HG02852 (cell line): ENCODE results near the gene ARID1B.

ENCODE experiments used
- ATAC-seq: cut with Tn5 transposase; IDR thresholded peaks from one replicate; pipeline ENCODE4 v1.9.1; 2021; ENCODE audit warnings: mild to moderate bottlenecking, moderate library complexity; ENCODE audit not compliant: unreplicated experiment

The ARID1B gene

DNA sequence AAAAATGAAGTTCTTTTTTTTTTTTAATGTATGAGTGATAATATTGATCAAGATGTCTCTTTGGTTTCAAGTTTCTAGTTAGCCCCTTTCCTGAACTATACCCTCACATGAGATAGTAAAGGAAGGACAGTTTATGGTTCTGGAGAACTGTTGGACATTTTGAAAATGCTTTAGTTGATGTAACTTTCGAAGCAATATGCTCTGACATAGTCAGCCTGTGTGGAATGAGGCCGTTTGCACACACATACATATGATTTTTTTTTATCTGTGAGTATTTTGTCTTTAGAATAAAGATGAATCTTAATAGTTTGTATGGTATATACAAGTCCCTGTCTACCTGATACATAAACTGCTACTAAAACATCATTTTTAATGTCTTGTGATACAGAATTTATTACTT, 177.0 kb downstream of the ARID1B start:
- no peak for ATAC-seq

DNA sequence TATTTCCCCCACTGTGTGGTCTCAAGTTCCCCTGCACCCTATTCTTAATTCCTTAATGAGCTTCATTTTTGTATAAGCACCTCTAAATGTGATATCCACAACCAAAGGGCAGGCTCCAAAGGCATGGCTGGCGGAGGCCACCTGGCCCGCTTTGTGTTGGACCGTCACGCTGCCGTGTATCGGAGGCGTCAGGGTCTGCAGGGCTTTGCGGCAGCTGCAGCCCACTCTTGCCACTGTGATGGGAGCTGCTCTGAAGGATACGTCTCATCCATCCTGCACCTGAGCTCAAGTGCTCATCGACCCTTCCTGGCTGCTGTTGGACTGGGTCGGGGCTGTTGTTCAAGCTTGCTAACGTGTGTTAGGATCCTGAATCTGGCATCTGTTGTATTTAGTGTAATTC, 177.6 kb downstream of the ARID1B start:
- ATAC-seq = no peak

DNA sequence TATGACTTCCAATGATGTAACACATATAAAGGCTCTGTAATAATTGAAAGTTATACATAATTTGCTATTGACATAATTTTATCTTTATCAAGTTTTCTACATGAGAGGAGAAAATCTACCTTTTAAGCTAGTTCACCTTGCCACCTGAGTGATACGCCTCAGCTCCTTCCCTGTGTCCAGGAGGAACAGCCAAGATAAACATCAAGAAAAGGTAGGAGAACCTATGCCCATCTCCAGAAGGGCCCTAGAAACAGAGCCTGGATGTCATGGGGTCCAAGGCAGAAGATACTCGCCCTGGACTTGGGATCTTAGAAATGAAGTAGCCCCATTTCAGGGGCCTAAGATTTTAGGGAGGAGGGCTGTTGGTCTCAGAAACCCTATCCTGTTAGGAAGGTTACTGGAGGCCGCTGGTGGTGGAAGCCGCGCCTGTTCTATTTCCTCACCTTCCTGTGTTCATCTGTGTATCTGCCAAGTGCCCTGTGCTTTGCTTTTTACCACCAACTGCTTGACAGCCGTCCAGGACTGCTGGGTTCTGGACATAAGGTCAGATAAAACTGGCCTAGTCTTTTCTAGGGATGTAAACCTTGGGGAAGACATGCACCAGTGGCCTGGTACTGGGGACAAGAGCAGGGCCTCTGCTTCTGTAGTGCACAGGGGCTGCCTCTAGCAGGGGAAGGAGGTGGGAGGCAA, 178.5 kb downstream of the ARID1B start:
- ATAC-seq = no peak

DNA sequence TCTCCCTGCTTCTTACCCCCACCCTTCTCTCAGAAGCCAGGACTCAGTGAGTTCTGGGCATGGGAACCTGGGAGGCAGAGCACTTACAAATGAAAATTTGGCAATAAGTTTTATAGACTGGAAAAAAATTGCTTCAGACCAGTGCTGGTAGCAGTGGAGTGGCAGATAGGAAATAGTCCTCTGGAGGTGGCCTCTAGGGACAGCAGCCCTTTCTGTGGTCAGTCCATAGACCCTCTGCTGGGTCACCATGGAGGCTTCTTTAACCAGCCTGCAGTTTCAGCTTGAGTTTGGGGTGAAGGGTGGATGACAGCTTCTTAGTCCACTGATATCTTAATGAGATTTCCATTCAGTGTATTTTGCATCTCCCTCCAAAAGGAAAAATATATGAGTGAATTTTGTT, 179.1 kb downstream of the ARID1B start:
- no peak for ATAC-seq

DNA sequence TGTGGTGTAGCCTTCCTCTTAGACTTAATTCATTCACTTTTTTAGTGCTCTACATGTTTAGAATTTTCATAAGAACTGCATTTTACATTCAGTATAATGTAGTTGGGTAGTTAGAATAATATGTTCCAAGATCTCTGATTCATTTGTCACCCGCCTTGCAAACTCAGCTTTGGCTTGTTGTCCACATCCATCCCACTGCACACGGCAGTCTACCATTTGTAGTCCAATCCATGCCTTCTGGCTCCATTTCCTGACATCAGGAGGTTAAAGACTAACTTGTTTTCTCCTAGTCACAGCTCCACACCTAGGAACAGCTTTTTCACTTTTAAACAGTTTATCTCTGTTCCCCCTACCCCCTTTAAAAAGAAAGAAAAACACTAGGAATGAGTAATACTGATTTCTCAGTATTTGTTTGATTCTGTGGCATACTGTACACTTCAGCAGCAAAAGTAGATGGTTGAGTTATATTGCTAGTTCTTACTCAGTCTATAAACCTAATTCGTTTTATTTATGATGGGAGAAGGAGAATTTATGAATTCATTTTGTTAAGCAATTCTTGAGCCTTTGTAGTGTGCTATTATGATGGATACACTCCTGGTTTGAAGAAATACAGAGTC, 180.9 kb downstream of the ARID1B start:
- peak; percentile 78 for ATAC-seq

DNA sequence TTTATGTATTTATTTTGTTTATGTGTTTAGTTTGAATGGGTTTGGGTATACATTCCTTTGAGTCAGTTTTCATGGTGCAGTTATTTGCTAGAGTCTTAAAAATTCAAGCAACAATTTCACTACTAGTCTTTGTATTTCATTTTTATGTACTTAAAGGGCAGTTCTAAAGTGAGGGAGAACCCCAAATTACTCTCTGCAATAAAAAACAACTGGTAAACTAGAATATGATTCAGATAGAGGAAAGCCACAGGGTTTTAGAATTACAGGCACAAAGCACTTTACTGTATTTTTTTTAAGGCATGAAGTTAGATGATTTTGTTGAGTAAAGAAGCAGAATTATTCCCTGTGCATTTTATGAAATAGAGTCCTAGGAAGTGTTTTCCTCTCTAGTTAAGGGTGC, 183.3 kb downstream of the ARID1B start:
- ATAC-seq = no peak

DNA sequence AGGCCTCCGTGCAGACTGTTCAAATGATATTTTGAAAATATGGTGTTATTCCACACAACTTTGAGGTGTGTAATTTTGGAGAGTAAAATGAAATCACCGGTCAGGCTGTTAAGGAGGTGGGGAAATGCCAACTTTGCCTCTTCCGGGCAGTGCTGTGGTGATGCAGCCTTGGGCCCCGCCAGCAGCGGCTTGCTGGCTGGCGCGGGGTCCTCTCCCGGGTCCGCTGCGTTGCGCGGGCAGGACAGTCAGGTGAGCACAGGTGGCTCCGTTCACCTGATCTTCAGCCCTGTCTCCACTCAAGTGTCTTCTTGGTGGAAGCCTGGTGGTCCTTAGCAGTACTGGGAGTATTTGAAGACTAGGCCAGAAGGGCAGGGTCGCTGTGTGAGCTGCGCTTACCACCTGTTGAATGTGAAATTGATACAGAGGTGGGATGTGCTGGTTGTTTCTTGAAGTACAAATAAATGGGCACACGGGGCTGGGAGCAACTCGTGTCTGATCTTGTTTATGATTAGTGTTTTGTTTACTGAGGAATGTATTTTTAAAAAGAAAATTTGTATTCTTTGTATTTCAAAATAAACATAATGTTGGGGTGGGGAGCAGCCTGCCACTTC, 184.2 kb downstream of the ARID1B start:
- ATAC-seq = no peak

DNA sequence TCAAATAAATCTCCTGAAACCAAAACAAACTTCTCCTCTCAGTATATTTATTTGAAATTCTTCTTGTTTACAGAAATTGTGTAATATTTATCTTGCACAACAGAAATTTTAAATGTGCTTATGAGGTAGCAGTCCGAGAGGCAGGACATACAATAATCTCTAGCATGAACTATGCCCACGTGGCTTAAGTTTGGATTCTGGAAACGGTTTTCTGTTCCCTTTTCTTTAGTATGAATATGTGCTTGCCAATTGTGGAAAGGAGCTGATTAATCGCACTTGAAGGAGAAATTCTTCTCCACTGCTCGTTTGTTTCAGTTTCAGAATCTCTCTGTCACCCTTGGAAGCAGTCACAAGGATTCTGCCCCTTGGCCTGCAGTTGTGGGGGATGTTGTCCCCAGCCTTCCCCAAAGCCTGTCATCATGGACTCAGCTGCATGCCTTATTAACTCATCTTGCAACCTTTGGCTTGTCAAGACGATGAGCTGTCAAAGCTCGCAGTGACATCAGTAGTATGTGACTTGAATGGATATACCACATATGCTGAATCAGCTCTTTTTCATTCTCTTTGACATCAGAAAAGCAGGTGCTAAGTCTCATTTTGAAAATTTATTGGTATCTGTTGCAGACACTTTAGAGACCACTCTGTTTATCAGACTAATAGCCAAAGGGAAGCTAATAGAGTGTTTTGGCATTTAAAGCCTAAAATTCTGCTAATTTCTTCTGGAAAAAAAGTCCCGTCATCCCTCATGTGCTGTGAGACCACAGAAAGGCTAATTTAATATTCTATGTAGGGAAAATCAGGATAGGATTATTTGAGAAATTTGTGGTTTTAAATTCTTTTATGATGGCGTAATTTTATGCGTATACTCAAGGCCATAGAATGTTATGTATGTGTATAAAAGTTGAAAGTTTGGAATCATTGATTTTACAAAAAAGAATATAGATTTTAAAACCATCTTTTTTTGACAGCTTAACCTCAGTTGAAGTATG, 186.8 kb downstream of the ARID1B start:
- ATAC-seq = peak; percentile 54

DNA sequence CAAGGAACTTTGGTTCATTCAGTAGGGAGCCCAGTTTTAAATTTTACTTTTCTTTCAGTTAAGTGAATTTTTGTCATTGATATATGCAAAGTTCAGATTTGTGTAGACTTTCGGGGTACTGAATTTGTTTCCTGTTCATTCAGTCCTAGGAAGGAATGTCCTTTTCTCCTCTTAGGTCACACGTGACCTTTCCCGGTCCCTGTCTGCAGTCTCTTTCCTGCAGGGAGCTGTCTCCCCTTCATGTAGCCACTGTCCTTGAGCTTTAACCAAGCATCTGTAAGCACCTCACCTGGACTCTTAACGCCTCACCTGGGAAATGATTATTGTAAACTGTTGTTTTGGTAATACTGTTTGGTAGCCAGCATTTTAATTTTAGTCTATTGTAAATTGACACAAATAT, 190.7 kb downstream of the ARID1B start:
- no peak for ATAC-seq

DNA sequence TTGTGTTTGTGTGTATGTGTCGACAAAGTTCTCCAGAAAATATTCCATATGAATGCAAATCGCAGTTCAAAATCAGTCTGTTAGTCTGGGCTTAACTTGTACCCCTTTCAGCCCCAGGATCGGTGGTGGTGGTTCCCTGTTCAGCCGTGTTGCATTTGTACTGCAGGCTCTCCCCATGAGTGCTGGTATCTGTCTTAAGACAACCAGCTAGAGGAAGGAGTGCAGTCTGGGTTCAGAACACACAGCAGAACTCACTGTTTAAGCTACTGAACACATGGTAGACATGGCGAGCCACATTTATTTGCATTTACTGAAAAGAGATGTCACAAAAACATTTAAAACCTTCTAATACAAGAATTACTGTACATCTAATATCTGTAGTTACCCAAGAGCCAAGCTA, 192.1 kb downstream of the ARID1B start:
- ATAC-seq = no peak

DNA sequence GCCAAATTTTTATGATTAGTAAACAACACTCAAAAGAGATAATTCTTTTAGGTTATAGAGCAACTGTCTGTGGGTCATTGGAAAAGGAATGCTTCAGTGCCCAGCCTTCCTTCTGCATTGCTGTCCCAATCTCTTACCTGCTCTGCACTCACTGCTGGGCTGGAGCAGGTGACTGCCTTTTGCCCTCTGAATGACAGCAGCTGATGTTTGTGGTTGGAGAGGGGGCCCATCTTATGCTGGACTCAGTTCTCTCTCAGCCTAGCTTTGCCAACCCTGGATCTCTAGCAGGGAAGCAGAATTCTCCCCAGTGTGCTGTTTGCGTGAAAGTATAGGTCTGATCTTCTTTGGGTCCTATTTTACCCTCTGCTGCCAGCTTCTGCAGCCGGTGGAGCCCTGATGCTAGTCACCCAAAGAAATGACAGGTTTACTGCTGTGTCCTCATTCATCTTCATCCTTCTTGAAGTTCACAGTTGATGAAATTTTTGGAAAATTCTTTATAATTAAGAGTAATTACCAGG, 193.5 kb downstream of the ARID1B start:
- no peak for ATAC-seq

DNA sequence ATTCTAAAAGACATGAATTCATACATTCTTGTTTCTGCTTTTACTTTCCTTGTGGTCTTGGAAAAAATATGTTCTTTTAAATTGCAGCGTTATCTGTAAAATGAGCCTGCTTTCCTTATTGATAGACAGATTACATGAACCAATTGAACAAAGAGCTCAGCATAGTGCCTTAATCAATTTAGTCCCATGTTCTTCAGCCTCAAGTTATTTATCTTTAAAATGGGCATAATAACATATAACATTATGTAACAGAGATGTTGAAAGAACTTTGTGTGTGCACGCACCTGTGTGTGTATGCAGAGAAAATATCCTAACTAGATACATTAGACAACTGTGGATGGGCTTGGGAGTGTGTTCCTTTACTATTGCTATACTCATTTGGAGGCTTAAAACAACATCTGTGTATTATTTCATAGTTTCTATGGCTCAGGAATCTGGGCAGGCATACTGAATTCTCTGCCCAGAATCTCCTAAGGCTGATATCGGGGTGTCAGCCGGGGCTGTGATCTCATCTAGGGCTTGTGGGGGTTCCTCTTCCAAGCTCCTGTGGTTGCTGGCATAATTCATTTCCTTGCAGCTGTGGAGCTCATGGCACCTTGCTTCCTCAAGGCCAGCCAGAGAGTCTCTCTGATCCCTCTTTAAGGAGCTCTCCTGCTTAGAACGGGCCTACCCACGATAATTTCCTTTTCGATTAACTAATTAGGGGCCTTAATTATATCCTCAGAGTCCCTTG, 194.1 kb downstream of the ARID1B start:
- no peak for ATAC-seq

DNA sequence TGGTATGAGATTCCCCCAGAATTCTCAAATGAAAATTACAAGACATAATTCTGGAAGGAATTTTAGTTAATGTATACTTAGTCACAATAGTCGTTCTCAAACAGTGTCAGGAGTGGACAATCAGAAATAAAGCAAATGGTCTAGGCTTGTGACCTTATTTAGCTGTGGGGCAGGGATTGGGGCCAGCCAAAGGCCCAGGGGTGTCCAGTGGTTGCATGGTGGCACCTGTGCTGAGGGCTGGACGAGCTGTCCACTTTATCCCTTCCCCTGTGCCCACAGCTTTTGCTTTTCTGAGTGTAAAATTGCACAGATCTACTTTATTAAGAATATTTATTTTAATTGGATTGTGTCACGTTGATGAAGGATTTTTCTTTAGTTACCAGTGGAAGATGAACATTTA, 195.0 kb downstream of the ARID1B start:
- ATAC-seq = no peak

DNA sequence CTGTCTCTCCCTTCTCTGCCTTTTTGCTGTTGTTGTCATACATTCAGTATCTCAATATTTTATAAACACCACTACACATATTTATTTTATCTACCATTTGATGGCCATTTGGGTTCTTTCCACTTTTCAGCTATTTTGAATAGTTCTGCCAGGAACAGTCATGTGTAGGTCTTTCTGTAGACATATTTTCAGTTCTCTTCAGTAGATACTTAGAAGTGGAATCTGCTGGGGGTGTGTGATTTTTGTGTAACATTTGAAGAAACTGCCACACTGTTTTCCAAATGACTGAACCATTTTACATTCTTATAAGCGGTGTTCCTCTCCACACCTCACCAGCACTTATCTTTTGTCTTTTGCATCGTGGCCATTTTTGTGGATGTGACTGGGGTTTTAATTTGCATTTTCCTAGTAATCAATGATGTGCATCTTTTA, 197.7 kb downstream of the ARID1B start:
- no peak for ATAC-seq

DNA sequence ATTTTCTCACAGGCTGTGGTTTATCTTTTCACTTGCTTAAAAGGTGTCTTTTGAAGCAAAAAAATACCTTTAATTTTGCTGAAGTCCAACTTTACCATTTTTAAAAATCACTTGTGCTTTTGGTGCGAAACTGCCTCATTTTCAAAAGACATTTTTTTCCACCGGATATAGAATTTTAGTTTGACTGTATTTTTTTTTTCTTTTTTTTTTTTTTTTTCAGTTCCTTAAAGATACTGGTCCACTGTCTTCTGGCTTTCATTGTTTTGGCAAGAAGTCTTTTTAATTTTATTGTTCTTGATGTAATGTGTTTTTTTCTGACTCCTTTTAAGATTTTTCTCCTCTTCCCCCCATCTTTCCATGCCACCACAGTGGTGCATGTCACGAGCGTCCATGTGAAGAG, 198.2 kb downstream of the ARID1B start:
- no peak for ATAC-seq

DNA sequence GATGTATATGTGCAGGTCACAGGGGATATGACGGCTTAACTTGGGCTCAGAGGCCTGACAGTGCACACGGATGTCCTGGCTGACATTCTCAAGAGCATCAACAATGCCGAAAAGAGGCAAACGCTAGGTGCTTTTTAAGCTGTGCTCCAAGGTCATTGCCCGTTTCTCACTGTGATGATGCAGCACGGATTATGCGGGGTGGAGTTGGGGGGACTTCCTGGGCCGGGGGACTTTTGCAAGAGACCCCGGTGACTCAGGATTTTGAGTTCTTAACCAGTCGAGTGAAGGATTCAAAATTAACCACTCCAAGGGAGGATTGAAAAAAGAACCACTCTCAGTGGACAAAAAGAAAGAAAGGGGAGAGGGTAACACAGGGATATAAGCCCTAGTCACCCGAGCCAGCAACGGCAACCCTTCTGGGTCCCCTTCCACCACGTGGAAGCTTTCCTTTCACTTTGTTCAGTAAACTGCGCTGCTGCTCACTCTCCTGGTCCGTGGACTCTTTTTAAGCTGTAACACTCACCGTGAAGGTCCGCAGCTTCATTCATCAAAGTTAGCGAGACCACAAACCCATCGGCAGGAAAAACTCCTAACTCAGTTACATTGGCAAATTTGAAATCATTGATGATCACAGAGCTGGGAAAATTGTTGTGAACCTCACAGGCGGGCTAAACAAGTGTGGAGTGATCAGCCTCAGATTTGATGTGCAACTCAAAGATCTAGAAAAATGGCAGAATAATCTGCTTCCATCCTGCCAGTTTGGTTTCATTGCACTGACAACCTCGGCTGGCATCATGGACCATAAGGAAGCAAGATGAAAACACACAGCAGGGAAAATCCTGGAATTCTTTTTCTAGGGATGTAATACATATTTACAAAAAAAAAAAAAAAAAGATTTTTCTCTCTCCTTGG, 199.3 kb downstream of the ARID1B start:
- no peak for ATAC-seq

DNA sequence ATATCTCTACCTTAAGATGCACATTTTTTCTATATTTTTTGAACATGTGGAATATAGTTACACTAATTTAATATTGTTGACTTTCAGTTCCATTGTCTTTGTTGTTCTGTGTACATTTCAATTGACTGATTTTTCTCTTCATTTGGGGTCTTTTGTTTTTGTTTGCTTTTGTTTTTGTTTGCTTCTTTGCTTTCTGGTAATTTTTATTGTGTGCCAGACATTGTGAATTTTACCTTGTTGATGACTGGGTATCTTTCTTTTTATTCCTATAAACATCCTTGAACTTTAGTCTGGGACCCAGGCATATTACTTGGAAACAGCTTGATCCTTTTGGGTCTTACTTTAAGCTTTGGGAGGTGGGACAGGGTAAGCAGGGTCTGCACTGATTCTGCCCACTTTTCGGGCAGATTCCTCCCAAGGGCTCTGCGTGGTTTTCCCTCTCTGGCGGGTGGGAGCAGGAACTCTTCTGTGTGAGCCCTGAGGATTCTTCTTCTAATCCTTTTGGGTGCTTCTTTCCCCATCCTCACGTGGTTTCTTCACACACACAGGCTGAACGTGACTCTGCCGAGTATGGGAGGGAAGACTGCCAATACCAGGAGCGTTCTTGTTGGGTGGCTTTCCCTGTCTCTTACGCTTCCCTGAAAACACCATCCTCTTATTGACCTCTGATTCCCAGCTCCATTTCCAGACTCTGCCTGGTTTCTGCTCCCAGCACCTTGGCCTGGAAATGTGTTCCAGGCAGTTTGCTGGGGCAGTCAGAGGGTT, 200.5 kb downstream of the ARID1B start:
- ATAC-seq = no peak

DNA sequence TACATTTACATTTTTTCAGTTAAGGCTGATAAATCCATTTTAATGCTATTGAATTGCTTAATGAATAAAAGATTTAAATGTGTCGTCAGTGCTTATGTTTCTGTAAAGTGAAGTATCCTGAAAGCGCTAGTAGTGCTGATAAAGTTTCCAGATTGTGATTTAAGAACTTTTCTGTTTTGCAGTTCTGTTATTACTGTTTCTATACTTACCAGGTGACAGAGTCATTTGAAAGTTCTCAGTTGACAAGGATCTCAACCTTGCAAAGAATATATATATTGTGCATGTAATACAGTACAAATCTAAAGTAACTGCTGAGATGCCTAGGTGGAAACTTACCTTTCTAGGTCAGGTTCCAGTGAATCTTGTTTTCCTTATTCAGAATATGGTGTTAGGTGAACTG, 201.8 kb downstream of the ARID1B start:
- peak; percentile 70 for ATAC-seq

DNA sequence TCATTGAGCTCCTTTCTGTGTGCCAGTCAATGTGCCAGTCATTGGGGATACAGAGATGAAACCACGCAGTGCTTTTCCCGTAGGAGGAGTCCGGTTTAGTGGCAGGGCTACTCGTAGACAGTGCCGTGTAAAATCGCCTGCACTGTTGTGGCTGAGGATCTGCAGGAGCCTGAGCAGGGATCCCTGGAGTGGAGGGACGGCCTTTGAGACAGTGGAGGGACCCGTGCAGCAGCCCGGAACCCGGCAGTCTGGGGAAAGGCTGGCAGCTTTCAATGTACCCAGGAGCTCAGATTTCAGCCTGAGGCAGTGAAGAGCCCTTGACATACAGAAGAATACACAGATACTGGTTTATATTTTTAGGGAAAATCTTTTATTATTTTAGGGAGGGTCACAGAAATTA, 203.3 kb downstream of the ARID1B start:
- ATAC-seq = no peak
